Chondrocyte (in vitro differentiated cells): ENCODE measurements around the gene GIT1. TPM values are rescaled to one million over a fixed set of nuclear protein-coding genes. Genes with fewer than 3 reads are reported as not detected.

ENCODE experiments used
- DNase-seq: peaks from one replicate; pipeline ENCODE4 v3.0.0; 2021; ENCODE audit warnings: mixed read lengths, low spot score
- H3K27ac Mint-ChIP-seq: one replicate; pipeline ENCODE4 v1.8.0; 2021; ENCODE audit warnings: mild to moderate bottlenecking, moderate library complexity, mixed read lengths; ENCODE audit not compliant: unreplicated experiment
- H3K27me3 Mint-ChIP-seq: 2 replicates; pipeline ENCODE4 v1.8.0; 2021; ENCODE audit warnings: low read depth, mixed read lengths
- H3K36me3 Mint-ChIP-seq: 2 replicates; pipeline ENCODE4 v1.8.0; 2021; ENCODE audit warnings: low read depth, mixed read lengths
- H3K4me1 Mint-ChIP-seq: 2 replicates; pipeline ENCODE4 v1.8.0; 2021; ENCODE audit warnings: low read depth, mild to moderate bottlenecking, mixed read lengths
- H3K4me3 Mint-ChIP-seq: one replicate; pipeline ENCODE4 v1.8.0; 2021; ENCODE audit warnings: mild to moderate bottlenecking, moderate library complexity, mixed read lengths; ENCODE audit not compliant: unreplicated experiment
- H3K9me3 Mint-ChIP-seq: 2 replicates; pipeline ENCODE4 v1.8.0; 2021; ENCODE audit warnings: low read depth, mixed read lengths
- CTCF ChIP-seq: fragments of 200-600 bp; sonication (generic); IDR thresholded peaks from 2 replicates; pipeline ENCODE4 v1.5.0; 2021; ENCODE audit warnings: antibody characterized with exemption, mild to moderate bottlenecking, moderate library complexity
- total RNA-seq: library from RNA; stranded (reverse); gene quantifications from 3 replicates; pipeline ENCODE4 v1.2.1, GENCODE V29; 2021

Gene GIT1
- total RNA-seq, 1 donor from 2014 or later = 37.7 TPM

DNA sequence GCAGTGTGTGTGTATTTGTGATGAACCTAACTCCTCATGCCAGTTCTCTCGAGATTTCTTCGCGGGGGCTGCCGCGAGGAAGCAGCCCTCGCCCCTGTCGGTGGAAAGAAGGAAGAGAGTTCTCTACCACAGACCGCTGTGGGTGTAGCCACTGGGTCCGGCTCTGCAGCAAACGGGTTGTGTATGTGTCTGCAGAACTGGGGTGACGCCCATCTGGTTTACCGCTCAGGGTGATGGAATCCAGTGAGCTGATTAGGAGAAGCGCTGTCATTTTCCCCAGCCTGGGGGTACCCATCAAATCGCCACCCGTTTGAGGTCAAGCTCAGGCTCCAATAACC, 25.6 kb upstream of the GIT1 start:
- no peak for TF ChIP-seq CTCF
- Mint-ChIP-seq H3K36me3 (no peaks in the 10 kb centered on the region), H3K4me3 (peak overlapping the region; percentile 77)

DNA sequence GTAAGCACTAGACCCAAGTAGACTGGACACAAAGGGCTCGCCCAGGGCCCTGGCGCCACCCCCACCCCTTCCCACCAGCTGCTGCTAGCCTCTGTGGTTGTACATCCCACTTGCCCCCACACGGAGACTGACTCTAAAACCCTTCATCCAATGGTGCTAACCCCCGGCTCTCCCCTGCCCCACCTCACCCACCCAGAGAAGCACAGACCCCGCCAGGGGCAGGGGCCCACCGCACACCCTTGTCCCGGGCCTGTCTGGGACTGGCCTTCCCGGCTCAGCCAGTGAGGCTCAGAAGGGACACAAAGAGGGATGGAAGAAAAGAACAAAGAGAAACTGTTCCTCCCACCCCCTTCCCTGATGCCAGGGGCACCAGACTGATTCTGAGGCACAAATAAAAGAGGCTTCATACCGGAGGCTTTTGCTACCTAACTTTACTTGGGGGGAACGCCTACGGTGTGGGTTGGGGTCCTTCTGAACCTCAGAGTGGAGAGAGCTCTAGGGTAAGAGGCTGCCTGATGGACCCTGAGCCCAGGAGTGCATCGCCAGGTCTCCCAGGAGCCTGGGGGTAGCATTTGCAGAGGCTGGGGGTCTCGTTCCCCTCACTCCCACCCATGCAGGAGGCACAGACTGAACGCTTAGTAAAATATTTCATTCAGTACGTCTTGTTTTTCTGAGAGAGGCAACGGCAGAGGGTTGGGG, 25.1 kb upstream of the GIT1 start:
- Mint-ChIP-seq H3K27me3 (peaks cover 2% of the 10 kb centered on the region), H3K27ac (peak overlapping the region; percentile 65), H3K4me1 (peaks cover 30% of the 10 kb centered on the region), H3K36me3 (no peaks in the 10 kb centered on the region), H3K4me3 (peak overlapping the region; percentile 35), H3K9me3 (no peaks in the 10 kb centered on the region)
- no peak for DNase-seq
- TF ChIP-seq CTCF = no peak

More for the DNA sequence above, 25.6 kb upstream of the GIT1 start:
- Mint-ChIP-seq H3K27ac (peak overlapping the region; percentile 65), H3K4me1 (peaks cover 35% of the 10 kb centered on the region), H3K27me3 (peaks cover 2% of the 10 kb centered on the region), H3K9me3 (no peaks in the 10 kb centered on the region)
- no peak for DNase-seq

DNA sequence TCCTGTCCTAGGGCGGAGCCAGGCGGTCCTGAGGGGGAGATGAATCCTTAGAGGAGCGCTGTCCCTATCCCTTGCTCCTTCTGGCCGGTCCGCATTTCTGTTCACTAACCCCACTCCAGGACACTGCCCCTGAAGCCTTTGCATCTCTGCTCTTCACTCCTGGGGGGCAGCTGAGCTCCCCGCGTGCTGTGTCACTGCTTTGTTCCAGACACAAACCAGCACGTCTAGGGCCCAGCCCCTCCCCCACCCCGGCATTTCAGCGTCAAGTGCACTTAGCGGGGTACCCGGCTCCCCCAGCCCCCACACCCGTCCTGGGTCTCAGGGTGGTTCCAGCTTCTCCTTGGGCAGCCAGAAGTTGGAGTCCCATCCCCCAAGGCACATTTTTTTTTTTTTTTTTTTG, 24.4 kb upstream of the GIT1 start:
- Mint-ChIP-seq H3K9me3 (no peaks in the 10 kb centered on the region), H3K4me3 (no peak overlapping the region), H3K27ac (no peak overlapping the region), H3K36me3 (no peaks in the 10 kb centered on the region), H3K4me1 (peaks cover 24% of the 10 kb centered on the region), H3K27me3 (peaks cover 2% of the 10 kb centered on the region)
- TF ChIP-seq CTCF = no peak
- DNase-seq = peak; percentile 59

DNA sequence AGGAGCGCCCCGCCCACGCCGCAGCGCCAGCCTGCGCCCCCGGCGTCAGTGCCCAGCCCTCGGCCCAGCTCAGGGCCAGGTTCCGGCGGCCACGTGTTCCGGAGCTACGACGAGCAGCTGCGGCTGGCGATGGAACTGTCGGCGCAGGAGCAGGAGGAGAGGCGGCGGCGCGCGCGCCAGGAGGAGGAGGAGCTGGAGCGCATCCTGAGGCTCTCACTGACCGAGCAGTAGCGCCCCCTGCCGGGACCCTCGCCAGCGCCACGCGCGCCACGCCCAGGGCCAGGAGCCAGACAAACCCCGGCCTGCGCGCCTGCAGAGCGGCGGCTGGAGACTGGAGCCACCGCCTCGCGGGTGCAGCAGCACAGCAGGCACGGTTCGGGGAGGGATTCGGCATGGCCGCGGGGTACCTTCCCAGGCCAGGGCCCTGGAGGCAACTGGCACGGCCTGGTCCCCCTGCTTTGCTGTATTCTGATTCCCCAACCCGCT, 23.9 kb upstream of the GIT1 start:
- DNase-seq = no peak
- H3K4me3 Mint-ChIP-seq = no peak overlapping the region
- peaks cover 2% of the 10 kb centered on the region for H3K27me3 Mint-ChIP-seq
- H3K4me1 Mint-ChIP-seq = peaks cover 22% of the 10 kb centered on the region
- no peak overlapping the region for H3K27ac Mint-ChIP-seq
- H3K36me3 Mint-ChIP-seq = no peaks in the 10 kb centered on the region
- TF ChIP-seq CTCF = peak; percentile 76
- no peaks in the 10 kb centered on the region for H3K9me3 Mint-ChIP-seq

DNA sequence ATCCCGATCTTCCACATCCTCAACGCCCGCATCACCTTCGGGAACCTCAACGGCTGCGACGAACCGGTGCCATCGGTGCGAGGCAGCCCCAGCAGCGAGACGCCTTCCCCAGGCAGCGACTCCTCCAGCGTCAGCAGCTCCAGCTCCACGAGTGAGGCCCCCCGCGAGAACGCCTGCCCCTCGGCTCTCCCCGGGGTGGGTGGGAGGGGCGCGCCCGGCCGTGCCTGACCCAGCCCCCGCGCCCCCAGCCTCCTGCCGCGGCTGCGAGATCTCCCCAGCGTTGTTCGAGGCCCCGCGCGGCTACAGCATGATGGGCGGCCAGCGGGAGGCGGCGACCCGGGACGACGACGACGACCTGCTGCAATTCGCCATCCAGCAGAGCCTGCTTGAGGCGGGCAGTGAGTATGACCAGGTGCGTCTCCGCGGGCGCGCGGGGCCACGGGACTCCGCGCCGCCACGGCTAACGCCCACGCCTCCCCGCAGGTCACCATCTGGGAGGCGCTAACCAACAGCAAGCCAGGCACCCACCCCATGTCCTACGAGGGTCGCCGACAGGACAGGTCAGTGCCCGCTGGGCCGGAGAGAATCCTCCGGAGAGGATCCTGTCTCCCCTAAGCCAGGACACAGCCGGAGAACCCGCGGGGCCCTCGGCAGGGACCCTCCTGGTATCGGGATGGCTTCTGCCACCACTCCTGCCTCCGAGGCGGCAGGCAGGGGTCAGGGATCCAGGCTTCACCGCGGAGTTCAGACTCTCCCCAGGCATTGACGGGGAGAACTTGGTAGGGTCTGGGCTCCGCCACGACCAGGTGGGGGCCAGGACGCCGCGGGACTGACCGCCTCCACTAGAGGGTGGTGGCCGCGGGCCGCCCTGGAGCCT, 23.2 kb upstream of the GIT1 start:
- DNase-seq = peak; percentile 91
- H3K27me3 Mint-ChIP-seq = peaks cover 2% of the 10 kb centered on the region

More for the DNA sequence above, 23.2 kb upstream of the GIT1 start:
- no peak for TF ChIP-seq CTCF
- Mint-ChIP-seq H3K9me3 (no peaks in the 10 kb centered on the region), H3K27ac (no peak overlapping the region), H3K4me1 (peaks cover 20% of the 10 kb centered on the region), H3K4me3 (no peak overlapping the region), H3K36me3 (no peaks in the 10 kb centered on the region)
